Measurements from ENCODE around the gene C19orf85. TPM values are rescaled to one million over a fixed set of nuclear protein-coding genes. Genes with fewer than 3 reads are reported as not detected.

Gene C19orf85
- total and polyA plus RNA-seq, 10 of the 15 experiments (the other 5 are each of a cell fraction or from before 2014, with no cell fraction given), result not detected

- ATAC-seq (no peak), DNase-seq (ENCODE audit: low read depth, low spot score) (no peak), FAIRE-seq (no peak)
- no peaks in the 10 kb centered on the region for H3K36me3 ChIP-seq (ENCODE audit: control insufficient read depth in 2 of 2, insufficient read depth in 2 of 2, low read length in 1 of 2)
- H3K4me1 ChIP-seq (ENCODE audit: control insufficient read depth, insufficient read depth, low read length), result no peaks in the 10 kb centered on the region
- ChIA-PET POLR2A (interaction anchor here (0.6 kb wide), 1 partner anchor 144 kb away, joined by 4 read pairs; no protein-coding TSS in a partner anchor), RAD21 (ENCODE audit: unreplicated experiment) (no interaction called here), CTCF (interaction anchor here (0.6 to 2.0 kb wide), 5 partner anchors 18 to 276 kb away, joined by 3 to 8 read pairs (median 4); no protein-coding TSS in a partner anchor), SMC1A (ENCODE audit: uncharacterized antibody, unreplicated experiment) (interaction anchor here (1.4 kb wide), 1 partner anchor 205 kb away, joined by 3 read pairs; no protein-coding TSS in a partner anchor)
- no peak overlapping the region for H3K9ac ChIP-seq (ENCODE audit: control insufficient read depth, insufficient read depth, low read length)
- H3K9me3 ChIP-seq (replicated peaks; ENCODE audit: control insufficient read depth, insufficient read depth, low read length), result no peaks in the 10 kb centered on the region; the same call in 2 of the 3 replicates
- H4K20me1 ChIP-seq (ENCODE audit: control insufficient read depth, insufficient read depth), result no peaks in the 10 kb centered on the region
- no peaks in the 10 kb centered on the region for H3K79me2 ChIP-seq (ENCODE audit: control insufficient read depth, insufficient read depth, low read length)
- intact Hi-C loops (cut with micrococcal nuclease; ENCODE audit: unreplicated experiment) (loop anchor here (2.0 kb wide), 1 partner anchor 127 kb away; no protein-coding TSS in a partner anchor), in situ Hi-C loops (cut with MboI) (loop anchor here (5.0 kb wide), 2 partner anchors 207 to 277 kb away; no protein-coding TSS in a partner anchor)
- no peak overlapping the region for H3K27ac ChIP-seq (ENCODE audit: control insufficient read depth, insufficient read depth)
- BruUV-seq (replicated peaks), result no TSS peak
- no peak overlapping the region for H3K4me2 ChIP-seq (ENCODE audit: control insufficient read depth, insufficient read depth)
- no peak overlapping the region for H2AFZ ChIP-seq (ENCODE audit: control insufficient read depth, low read depth, low read length)
- H3K27me3 ChIP-seq (replicated peaks in 1 of 2; ENCODE audit: control insufficient read depth in 2 of 2, insufficient read depth in 2 of 2, low read length in 1 of 2), result no peaks in the 10 kb centered on the region
- TF ChIP-seq SIX5 (IDR thresholded peaks at IDR 0.05; ENCODE audit: low read depth, low read length, severe bottlenecking) (no peak), YY1 (IDR thresholded peaks at IDR 0.05; ENCODE audit: low read depth, low read length) (no peak), RB1 (IDR thresholded peaks at IDR 0.05; ENCODE audit: borderline replicate concordance) (no peak), BHLHE40 (IDR thresholded peaks at IDR 0.05; ENCODE audit: borderline replicate concordance in 1 of 2, low read depth in 2 of 2, low read length in 1 of 2) (no peak), ZNF217 (IDR thresholded peaks at IDR 0.05) (no peak), MTA3 (IDR thresholded peaks at IDR 0.05; ENCODE audit: borderline replicate concordance, low read length) (no peak), NFIC (IDR thresholded peaks at IDR 0.05; ENCODE audit: low read depth, low read length) (no peak), STAT1 (conservative IDR thresholded peaks at IDR 0.05) (no peak), YBX1 (IDR thresholded peaks at IDR 0.05) (no peak), ZNF207 (IDR thresholded peaks at IDR 0.05; ENCODE audit: borderline replicate concordance) (no peak), ZBTB33 (IDR thresholded peaks at IDR 0.05) (no peak), MEF2B (IDR thresholded peaks at IDR 0.05; ENCODE audit: partially characterized antibody, poor library complexity, severe bottlenecking) (no peak), RFX5 (IDR thresholded peaks at IDR 0.05; ENCODE audit: low read depth, low read length) (no peak), PML (IDR thresholded peaks at IDR 0.05; ENCODE audit: low read length) (no peak), MYB (IDR thresholded peaks at IDR 0.05; ENCODE audit: borderline replicate concordance, low read depth, low read length) (no peak), SREBF2 (IDR thresholded peaks at IDR 0.05; ENCODE audit: low read length) (no peak), RAD21 (IDR thresholded peaks at IDR 0.05; ENCODE audit: insufficient read depth, low read depth, low read length) (no peak), HSF1 (IDR thresholded peaks at IDR 0.05; ENCODE audit: low read depth, low read length) (no peak)
- H3K4me3 ChIP-seq, result no peak overlapping the region
- whole genome bisulfite sequencing (ENCODE audit: insufficient coverage, insufficient replicate concordance, low lambda C conversion rate, missing lambda C conversion rate), result 50% methylated on average over 5 of the region's 5 CpGs
Observed at GRCh38 chr19:55419624-55420236, 44.8 kb downstream of the C19orf85 start.

Data from GM12878 (cell line).